SU-DHL-6 (cell line): ENCODE measurements around the gene DLX1.

Experiments used
- H2AFZ ChIP-seq: fragments of 200-600 bp; sonication (generic); 2 replicates; pipeline ENCODE4 v1.6.1; 2014; ENCODE audit warnings: low read depth, mild to moderate bottlenecking, moderate library complexity, mixed read lengths, antibody characterized with exemption, low read length; ENCODE audit not compliant: severe bottlenecking
- H3F3A ChIP-seq: fragments of 200-600 bp; shearing (Covaris generic); 2 replicates; pipeline ENCODE4 v1.6.0; 2016; ENCODE audit warnings: antibody characterized with exemption, mild to moderate bottlenecking; ENCODE audit not compliant: insufficient read depth
- H3K27ac ChIP-seq: fragments of 200-600 bp; sonication (generic); 2 replicates; pipeline ENCODE4 v1.5.1; 2016; ENCODE audit warnings: low read depth, mild to moderate bottlenecking, low read length, moderate library complexity, mixed read lengths
- H3K27me3 ChIP-seq: fragments of 200-600 bp; sonication (generic), shearing (Covaris generic); 2 replicates; pipeline ENCODE4 v1.6.0; 2014; ENCODE audit warnings: mild to moderate bottlenecking, low read length
- H3K36me3 ChIP-seq: fragments of 200-600 bp; sonication (generic); 2 replicates; pipeline ENCODE4 v1.6.1; 2014; ENCODE audit warnings: mild to moderate bottlenecking, low read length, mixed read lengths
- H3K4me2 ChIP-seq: fragments of 300-600, 200-600 bp; shearing (Covaris generic), sonication (generic); 2 replicates; pipeline ENCODE4 v1.6.0; 2014; ENCODE audit warnings: low read length, low read depth, mild to moderate bottlenecking; ENCODE audit not compliant: poor library complexity, severe bottlenecking
- H3K4me3 ChIP-seq: fragments of 200-600 bp; sonication (generic); 2 replicates; pipeline ENCODE4 v1.5.1; 2014; ENCODE audit warnings: antibody characterized with exemption, low read length, mild to moderate bottlenecking, mixed read lengths; ENCODE audit not compliant: insufficient read depth, poor library complexity, severe bottlenecking
- H3K79me2 ChIP-seq: fragments of 200-600 bp; sonication (generic); 2 replicates; pipeline ENCODE4 v1.6.1; 2014; ENCODE audit warnings: mild to moderate bottlenecking, low read length, moderate library complexity; ENCODE audit not compliant: insufficient read depth
- H3K9ac ChIP-seq: fragments of 200-600 bp; sonication (generic); 2 replicates; pipeline ENCODE4 v1.7.0; 2014; ENCODE audit warnings: mild to moderate bottlenecking, low read length
- H3K9me2 ChIP-seq: fragments of 200-600 bp; sonication (generic); replicated peaks from 2 replicates; pipeline ENCODE4 v1.6.1; 2014; ENCODE audit warnings: low read length; ENCODE audit not compliant: insufficient read depth
- H3K9me3 ChIP-seq: fragments of 200-600 bp; sonication (generic); 2 replicates; pipeline ENCODE4 v1.6.1; 2014; ENCODE audit warnings: low read length, mixed read lengths; ENCODE audit not compliant: insufficient read depth
- H4K20me1 ChIP-seq: fragments of 200-600 bp; sonication (generic); 2 replicates; pipeline ENCODE4 v1.6.1; 2014; ENCODE audit warnings: low read depth, mild to moderate bottlenecking, antibody characterized with exemption, low read length, moderate library complexity, mixed read lengths
- EZH2phosphoT487 ChIP-seq: fragments of 200-600 bp; sonication (generic), shearing (Covaris generic); conservative IDR thresholded peaks from 2 replicates; pipeline ENCODE4 v1.6.1; 2018; ENCODE audit warnings: mild to moderate bottlenecking, antibody characterized with exemption, low read length, moderate library complexity, mixed read lengths
- TF ChIP-seq, protein P1 (sequence below): fragments of 200-600 bp; sonication (generic); IDR thresholded peaks from one replicate; pipeline ENCODE4 v1.5.1; 2017; ENCODE audit warnings: antibody characterized with exemption, mild to moderate bottlenecking, low read length, moderate library complexity; ENCODE audit not compliant: insufficient read depth, poor library complexity, severe bottlenecking

Gene DLX1

DNA sequence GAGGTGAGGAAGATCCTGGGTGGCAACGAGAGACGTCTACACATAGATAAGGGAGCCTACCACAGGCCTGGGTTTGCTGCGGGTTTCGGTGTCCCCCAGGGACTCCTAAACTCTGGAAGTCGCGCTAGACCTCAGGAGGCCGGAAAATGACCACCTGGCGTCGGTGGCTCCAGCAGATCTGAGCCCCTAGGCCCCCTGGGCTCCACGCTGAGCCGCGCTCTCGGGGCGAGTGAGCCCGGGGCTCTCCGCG lies 987 bp upstream of the DLX1 start:
- no peaks in the 10 kb centered on the region for H3K9me2 ChIP-seq
- H3K9me3 ChIP-seq: no peaks in the 10 kb centered on the region
- no peaks in the 10 kb centered on the region for H3F3A ChIP-seq
- no peak overlapping the region for H2AFZ ChIP-seq
- no peaks in the 10 kb centered on the region for H3K79me2 ChIP-seq
- H3K4me3 ChIP-seq: no peak overlapping the region
- no peaks in the 10 kb centered on the region for H3K27me3 ChIP-seq
- no peak overlapping the region for H3K27ac ChIP-seq
- TF ChIP-seq, protein P1, sequence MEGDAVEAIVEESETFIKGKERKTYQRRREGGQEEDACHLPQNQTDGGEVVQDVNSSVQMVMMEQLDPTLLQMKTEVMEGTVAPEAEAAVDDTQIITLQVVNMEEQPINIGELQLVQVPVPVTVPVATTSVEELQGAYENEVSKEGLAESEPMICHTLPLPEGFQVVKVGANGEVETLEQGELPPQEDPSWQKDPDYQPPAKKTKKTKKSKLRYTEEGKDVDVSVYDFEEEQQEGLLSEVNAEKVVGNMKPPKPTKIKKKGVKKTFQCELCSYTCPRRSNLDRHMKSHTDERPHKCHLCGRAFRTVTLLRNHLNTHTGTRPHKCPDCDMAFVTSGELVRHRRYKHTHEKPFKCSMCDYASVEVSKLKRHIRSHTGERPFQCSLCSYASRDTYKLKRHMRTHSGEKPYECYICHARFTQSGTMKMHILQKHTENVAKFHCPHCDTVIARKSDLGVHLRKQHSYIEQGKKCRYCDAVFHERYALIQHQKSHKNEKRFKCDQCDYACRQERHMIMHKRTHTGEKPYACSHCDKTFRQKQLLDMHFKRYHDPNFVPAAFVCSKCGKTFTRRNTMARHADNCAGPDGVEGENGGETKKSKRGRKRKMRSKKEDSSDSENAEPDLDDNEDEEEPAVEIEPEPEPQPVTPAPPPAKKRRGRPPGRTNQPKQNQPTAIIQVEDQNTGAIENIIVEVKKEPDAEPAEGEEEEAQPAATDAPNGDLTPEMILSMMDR: no peak
- TF ChIP-seq EZH2phosphoT487: no peak
- H3K36me3 ChIP-seq: no peaks in the 10 kb centered on the region
- peak overlapping the region; percentile 53 for H3K4me2 ChIP-seq
- H4K20me1 ChIP-seq: no peaks in the 10 kb centered on the region
- no peak overlapping the region for H3K9ac ChIP-seq

DNA sequence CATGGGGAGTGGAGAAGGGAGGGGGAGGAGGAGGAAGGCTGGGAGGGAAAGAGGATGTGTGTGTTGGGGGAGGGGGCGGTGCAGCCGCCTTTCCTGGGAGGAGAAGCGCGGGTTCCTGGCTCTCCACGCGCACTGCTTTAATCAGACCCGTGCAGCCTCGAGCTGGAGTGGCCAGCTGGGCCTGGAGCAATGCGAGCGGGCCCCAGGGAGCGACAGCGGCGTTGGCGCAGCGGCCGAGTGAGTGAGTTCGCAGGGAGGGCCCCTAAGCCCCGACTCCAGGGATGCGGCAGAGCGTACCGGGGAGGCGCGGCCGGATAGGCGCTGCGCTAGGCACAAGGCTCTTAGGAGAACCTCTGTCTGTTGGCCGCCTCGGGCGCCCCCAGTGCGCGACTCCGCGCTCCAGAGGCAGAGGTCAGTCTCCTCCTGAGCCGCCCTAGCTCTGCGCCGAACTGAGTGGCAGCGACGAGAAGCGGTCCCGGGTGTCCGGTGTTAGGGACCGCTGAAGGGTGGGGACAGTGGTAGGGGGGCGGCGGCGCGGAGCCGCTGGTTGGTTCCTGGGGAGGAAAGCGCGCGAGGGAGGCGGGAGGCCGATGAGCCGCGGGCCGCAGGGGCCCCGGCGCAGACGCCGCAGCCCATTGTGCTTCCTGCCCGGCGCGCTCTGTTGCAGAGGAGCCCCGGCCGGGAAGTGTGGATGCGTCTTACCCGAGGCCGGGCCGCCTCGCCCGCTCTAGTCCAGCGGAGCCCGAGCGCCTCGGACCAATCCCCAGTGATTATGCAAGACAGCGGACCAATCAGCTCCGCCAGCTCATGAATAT lies 455 bp upstream of the DLX1 start:
- Histone ChIP-seq H3K9me3 (no peaks in the 10 kb centered on the region), H4K20me1 (no peaks in the 10 kb centered on the region), H3K4me3 (peak overlapping the region; percentile 47), H2AFZ (peak overlapping the region; percentile 81), H3K27me3 (no peaks in the 10 kb centered on the region), H3F3A (no peaks in the 10 kb centered on the region), H3K36me3 (no peaks in the 10 kb centered on the region), H3K79me2 (no peaks in the 10 kb centered on the region), H3K4me2 (peak overlapping the region; percentile 53), H3K9me2 (no peaks in the 10 kb centered on the region), H3K9ac (peak overlapping the region; percentile 50), H3K27ac (no peak overlapping the region)
- TF ChIP-seq, protein P1: no peak
- no peak for TF ChIP-seq EZH2phosphoT487

DNA sequence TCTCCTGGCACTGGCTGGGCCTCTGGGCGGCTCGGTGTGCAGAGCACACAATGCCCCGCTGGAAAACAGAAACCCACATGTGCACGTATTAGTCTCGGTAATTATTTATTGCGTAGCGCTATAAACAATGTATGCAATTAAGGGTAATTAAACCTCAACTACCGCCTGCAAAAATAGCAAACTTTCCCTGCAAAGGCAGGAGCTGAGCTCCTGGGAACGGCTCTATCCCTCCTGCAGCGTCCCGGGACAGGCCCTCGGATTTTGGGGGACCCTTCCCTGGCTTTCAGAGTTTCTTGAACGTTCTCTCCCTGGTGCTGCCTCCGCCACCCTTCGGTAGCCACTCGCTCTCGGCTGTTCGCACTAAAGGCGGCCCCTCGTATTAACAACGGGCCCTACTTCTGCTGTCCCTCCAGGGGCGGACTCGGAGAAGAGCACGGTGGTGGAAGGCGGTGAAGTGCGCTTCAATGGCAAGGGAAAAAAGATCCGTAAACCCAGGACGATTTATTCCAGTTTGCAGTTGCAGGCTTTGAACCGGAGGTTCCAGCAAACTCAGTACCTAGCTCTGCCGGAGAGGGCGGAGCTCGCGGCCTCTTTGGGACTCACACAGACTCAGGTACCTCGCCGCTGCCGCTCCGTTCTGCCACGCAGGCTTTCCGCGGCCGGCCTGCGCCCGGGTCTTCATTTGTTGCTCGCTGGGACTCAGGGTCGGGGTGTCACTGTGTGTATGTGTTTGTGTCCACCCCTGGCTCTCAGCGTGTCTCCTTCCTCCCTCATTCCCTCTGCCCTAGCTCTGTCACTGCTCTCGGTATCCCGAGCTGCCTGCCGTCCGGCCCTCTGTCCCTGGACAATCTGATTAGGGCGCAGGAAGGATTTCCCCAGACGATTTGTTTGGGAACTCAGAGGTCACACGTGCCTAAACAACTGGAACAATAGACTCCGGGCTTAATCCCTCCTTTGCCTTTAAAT lies 1.2 kb downstream of the DLX1 start:
- TF ChIP-seq, protein P1: no peak
- no peak for TF ChIP-seq EZH2phosphoT487
- H3K9ac ChIP-seq: no peak overlapping the region
- H3K4me3 ChIP-seq: no peak overlapping the region
- H4K20me1 ChIP-seq: no peaks in the 10 kb centered on the region
- no peaks in the 10 kb centered on the region for H3K36me3 ChIP-seq
- H3F3A ChIP-seq: no peaks in the 10 kb centered on the region
- no peaks in the 10 kb centered on the region for H3K27me3 ChIP-seq
- H3K9me3 ChIP-seq: no peaks in the 10 kb centered on the region
- no peaks in the 10 kb centered on the region for H3K9me2 ChIP-seq
- no peak overlapping the region for H3K4me2 ChIP-seq
- H3K79me2 ChIP-seq: no peaks in the 10 kb centered on the region
- no peak overlapping the region for H3K27ac ChIP-seq
- no peak overlapping the region for H2AFZ ChIP-seq
